ENCODE data around the gene CD300E. TPM values are rescaled to one million over a fixed set of nuclear protein-coding genes. Genes with fewer than 3 reads are reported as not detected.
"Not testable (repeated sequence)": the region's sequence is repeated elsewhere in the genome, so short reads cannot be mapped to it uniquely, and the experiment has no call there.

CD300E gene
- total RNA-seq, 1 experiment from 2014 or later: not detected

- DNase-seq (ENCODE audit: low read depth, low spot score): no peak
- in situ Hi-C loops (cut with HindIII; ENCODE audit: low pct_unique_long_range_greater_than_20kb, low sequenced_read_pairs): no loop called here
Measured at GRCh38 chr17:74579900-74580299, 43.6 kb downstream of the CD300E start.

DNA sequence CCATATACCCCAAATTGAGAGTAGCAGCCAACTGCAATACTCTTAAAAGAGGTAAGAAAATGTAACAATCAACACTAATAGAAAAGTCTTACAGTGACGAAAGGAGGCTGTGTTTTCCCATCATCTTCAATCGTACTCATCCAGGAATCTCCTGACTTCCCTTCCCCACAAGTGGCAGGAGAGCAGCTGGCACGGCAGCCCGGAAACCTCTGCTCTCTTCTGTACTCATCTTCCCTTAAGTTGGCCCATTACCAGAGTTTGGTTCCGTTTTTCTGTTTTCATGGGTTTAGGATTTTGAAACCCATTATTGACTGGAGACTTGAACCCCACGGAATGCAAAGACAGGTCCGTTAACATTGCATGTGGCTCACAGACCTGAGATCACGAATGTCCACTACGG lies 44.6 kb downstream of the CD300E start:
- DNase-seq (ENCODE audit: low read depth, low spot score): no peak
- in situ Hi-C loops (cut with HindIII; ENCODE audit: low pct_unique_long_range_greater_than_20kb, low sequenced_read_pairs): no loop called here

DNA sequence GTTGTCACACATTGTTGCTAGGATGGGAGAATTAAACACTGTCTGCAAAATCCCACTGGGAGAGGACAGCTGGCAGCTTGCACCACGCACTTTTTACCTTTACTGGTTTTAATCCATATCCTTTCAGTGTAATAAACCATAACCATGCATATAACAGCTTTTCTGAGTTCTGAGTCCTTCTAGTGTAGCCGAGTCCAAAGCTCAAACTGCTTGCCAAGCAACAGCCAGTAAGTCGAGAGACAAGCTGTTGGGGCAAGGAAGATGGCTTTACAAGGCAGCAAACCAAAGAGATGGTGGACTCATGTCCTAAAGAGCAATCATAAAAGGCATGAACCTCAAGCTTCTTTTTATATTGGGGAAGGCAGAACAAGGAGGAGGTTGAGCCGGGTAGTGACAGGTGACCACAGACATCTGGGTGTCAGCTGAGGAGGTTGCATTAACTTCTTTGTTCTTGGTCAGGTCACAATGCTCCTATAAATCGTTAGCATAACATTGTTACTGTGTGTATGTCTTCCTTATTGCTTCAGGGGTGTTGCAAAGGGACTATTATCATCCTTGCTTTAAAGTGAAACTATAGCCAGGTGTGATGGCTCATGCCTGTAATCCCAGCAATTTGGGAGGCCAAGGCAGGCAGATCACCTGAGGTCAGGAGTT lies 48.9 kb downstream of the CD300E start:
- in situ Hi-C loops (cut with HindIII; ENCODE audit: low pct_unique_long_range_greater_than_20kb, low sequenced_read_pairs): no loop called here
- peak; percentile 57 for DNase-seq (ENCODE audit: low read depth, low spot score)

- DNase-seq (ENCODE audit: low read depth, low spot score); in situ Hi-C loops (cut with HindIII; ENCODE audit: low pct_unique_long_range_greater_than_20kb, low sequenced_read_pairs): not testable (repeated sequence)
Measured at GRCh38 chr17:74573635-74574034, 49.9 kb downstream of the CD300E start.

DNA sequence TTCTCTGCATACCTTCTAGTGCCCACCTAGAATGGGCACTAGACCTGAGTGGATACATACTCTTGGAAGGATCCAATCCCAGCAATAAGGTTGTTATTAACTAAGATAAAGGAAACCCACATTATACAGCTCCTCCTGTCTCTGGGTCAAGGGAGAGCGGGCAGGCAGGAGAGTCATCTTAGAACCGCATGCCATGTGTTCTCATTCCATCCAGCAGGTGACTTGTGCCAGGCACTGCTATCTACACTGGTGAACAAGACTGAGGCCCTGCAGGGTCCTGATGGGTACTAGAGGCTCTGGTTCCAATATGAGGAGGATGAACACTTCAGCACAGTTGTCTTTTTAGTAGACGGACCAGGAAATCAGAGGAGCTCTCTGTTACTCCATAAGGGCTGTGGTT lies 50.4 kb downstream of the CD300E start:
- in situ Hi-C loops (cut with HindIII; ENCODE audit: low pct_unique_long_range_greater_than_20kb, low sequenced_read_pairs): no loop called here
- DNase-seq (ENCODE audit: low read depth, low spot score): no peak

DNA sequence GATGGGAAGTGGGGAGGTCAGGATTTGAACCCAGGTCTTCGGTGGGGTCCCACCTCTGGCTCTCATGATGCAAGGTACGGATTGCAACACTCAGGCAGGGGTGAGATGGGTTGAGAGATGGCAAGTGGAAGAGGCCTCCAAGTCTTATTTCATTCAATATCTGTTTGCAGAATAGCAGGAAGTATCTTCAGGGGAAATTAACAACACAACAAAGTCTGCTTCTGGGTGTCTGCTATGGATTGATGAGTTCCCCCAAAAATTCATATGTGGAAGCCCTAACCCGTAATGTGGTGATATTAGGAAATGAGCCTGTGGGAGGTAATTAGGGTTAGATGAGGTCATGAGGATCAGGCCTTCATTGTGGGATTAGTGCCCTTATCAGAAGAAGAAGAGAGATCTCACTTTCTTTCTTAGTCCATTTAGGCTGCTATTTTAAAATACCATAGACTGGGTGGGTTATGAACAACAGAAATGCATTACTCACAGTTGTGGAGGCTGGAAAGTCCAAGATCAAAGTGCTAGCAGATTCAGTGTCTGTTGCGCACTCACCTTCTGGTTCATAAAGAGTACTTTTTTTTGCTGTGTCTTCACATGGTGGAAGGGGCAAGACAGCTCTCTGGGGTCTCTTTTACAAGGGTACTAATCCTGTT lies 51.8 kb downstream of the CD300E start:
- in situ Hi-C loops (cut with HindIII; ENCODE audit: low pct_unique_long_range_greater_than_20kb, low sequenced_read_pairs): no loop called here
- DNase-seq (ENCODE audit: low read depth, low spot score): no peak

DNA sequence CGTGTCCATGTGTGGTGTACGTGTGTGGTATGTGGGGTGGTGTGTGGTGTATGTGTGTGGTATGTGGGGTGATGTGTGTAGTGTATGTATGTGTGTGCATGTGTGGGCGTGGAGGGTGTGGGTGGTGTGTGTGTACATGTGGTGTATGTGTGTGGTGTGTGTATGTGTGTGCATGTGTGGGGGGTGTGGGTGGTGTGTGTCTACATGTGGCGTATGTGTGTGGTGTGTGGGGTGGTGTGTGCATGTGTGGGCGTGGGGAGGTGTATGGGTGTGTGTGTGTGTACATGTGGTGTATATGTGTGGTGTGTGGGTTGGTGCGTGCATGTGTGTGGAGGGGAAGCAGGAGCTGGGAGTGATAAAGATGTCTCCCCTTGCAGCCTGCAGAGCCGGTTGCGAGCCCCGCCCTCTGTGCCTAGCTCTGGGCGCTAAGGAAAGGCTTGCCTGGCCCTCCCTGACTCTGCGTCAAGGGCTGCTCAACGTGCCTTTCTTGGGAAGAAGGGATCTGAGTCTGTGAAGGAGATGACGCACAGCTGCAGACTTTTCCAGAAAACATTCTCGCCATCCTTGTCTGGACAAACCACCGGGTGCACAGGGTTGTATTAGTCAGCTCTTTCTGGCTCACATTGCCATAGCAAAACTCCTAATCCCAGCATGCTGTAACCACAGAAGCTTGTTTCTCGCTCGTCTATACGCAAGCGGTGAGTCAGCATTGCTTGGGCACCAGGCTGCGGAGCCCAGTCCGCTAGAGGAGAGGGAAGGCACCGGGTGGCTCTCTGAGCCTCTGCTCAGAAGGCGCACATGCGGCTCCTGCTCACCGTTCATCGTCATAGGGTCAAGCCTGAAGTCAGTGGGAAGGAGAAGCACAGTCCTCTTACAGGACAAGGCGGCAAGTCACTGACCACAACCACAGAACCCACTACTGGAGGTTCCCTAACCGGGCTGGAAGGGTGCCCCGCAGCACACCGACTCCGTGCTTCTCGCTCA lies 54.2 kb downstream of the CD300E start:
- in situ Hi-C loops (cut with HindIII; ENCODE audit: low pct_unique_long_range_greater_than_20kb, low sequenced_read_pairs): no loop called here
- peak; percentile 80 for DNase-seq (ENCODE audit: low read depth, low spot score)

- in situ Hi-C loops (cut with HindIII; ENCODE audit: low pct_unique_long_range_greater_than_20kb, low sequenced_read_pairs): no loop called here
- DNase-seq (ENCODE audit: low read depth, low spot score): no peak
Measured at GRCh38 chr17:74568106-74568873, 55.2 kb downstream of the CD300E start.

DNA sequence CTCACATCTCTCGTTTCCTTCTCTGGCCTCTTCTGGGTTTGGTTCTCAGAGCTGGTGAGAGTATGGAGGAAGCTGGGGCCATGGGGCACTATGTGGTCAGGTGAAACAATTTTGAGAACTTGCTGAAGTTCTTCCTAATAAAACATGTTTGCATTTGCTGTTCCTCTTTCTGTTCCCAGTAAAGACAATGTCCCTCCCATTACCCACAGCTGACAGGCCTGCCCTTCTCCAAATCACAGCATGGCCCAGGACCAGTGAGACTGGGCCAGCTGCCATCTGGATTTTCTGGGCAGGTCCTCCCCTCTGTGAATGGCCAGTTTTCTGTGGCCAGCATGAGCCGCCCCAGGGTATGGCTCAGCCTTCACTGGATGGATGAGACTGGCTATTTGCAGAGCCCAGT lies 56.1 kb downstream of the CD300E start, which contains the start of gene CD300H:
Gene CD300H (minus strand): TSS at position 113 of the 400 bp plus-strand sequence.
- no peak for DNase-seq (ENCODE audit: low read depth, low spot score)
- in situ Hi-C loops (cut with HindIII; ENCODE audit: low pct_unique_long_range_greater_than_20kb, low sequenced_read_pairs): no loop called here

GRCh38 chr17:74566132-74566753 lies 57.3 kb downstream of the CD300E start:
- in situ Hi-C loops (cut with HindIII; ENCODE audit: low pct_unique_long_range_greater_than_20kb, low sequenced_read_pairs): no loop called here
- DNase-seq (ENCODE audit: low read depth, low spot score): peak; percentile 82

DNA sequence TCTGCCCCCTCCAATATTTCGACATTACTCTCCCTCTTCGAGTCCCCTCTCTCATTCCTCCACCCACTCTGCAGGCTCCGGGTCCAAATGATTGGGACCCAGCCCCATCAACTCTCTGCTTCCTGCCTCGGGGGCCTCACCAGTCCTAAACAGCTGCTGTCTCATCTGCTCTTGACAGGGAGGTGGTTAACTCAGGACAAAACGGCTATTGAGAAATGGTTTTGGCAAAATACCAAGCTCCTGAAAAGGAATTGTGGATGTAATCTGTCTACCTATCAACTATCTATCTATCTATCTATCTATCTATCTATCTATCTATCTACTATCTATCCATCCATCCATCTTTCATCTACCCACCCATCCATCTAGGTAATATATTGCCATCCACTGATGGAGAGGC lies 58.4 kb downstream of the CD300E start:
- in situ Hi-C loops (cut with HindIII; ENCODE audit: low pct_unique_long_range_greater_than_20kb, low sequenced_read_pairs): no loop called here
- peak; percentile 61 for DNase-seq (ENCODE audit: low read depth, low spot score)

GRCh38 chr17:74563358-74563757 lies 60.2 kb downstream of the CD300E start:
- in situ Hi-C loops (cut with HindIII; ENCODE audit: low pct_unique_long_range_greater_than_20kb, low sequenced_read_pairs): no loop called here
- no peak for DNase-seq (ENCODE audit: low read depth, low spot score)

DNA sequence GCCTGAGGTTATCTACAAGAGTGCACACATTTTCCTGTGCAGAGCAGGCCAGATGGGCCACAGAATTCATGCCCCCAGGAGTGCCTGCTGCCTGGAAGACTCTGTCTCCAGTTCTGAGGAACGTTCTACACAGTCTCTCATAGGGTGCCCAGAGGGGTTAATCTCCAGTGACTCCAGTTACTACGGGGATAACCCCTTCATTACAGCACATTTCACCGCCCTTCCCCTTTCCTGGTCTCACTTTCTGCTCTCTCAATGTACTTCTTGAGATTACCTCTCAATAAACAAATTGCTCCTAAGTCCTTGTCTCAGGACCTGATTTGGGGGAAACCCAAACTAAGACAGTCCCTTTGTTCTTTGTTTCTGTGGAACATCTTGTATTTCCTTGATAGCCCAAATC lies 62.0 kb downstream of the CD300E start:
- in situ Hi-C loops (cut with HindIII; ENCODE audit: low pct_unique_long_range_greater_than_20kb, low sequenced_read_pairs): no loop called here
- DNase-seq (ENCODE audit: low read depth, low spot score): no peak

Other genes starting within 250 kb of the CD300E start
- gene GPRC5C, start 191.7 kb downstream of the CD300E start, total RNA-seq (2014; rRNA removed; shearing (Covaris generic)): 0.45 TPM in 1 of 2 replicates, not detected in the other
- gene CD300A, start 157.1 kb downstream of the CD300E start, total RNA-seq (2014; rRNA removed; shearing (Covaris generic)): not detected in 2 replicates
- gene CD300LB, start 92.3 kb downstream of the CD300E start, total RNA-seq (2014; rRNA removed; shearing (Covaris generic)): not detected in 2 replicates
- gene CD300C, start 77.6 kb downstream of the CD300E start, total RNA-seq (2014; rRNA removed; shearing (Covaris generic)): 0.26 TPM in 1 of 2 replicates, not detected in the other
- gene CD300H, start 56.2 kb downstream of the CD300E start, total RNA-seq (2014; rRNA removed; shearing (Covaris generic)): not detected in 2 replicates
- not detected in 2 replicates for gene CD300LD, start 31.5 kb downstream of the CD300E start, total RNA-seq (2014; rRNA removed; shearing (Covaris generic))
- gene CD300LF, start 89.2 kb upstream of the CD300E start, total RNA-seq (2014; rRNA removed; shearing (Covaris generic)): 0.13 TPM in 1 of 2 replicates, not detected in the other
- 0.40 and 0.66 TPM in 2 replicates for gene RAB37, start 113.5 kb upstream of the CD300E start, total RNA-seq (2014; rRNA removed; shearing (Covaris generic))
- gene NHERF1, start 124.9 kb upstream of the CD300E start, total RNA-seq (2014; rRNA removed; shearing (Covaris generic)): 43.2 and 45.6 TPM in 2 replicates
- gene NAT9, start 152.6 kb upstream of the CD300E start, total RNA-seq (2014; rRNA removed; shearing (Covaris generic)): 51.4 and 61.0 TPM in 2 replicates
- gene GRIN2C, start 236.1 kb upstream of the CD300E start, total RNA-seq (2014; rRNA removed; shearing (Covaris generic)): 0.40 TPM in 1 of 2 replicates, not detected in the other
- 42.4 and 48.1 TPM in 2 replicates for gene FDXR, start 249.3 kb upstream of the CD300E start, total RNA-seq (2014; rRNA removed; shearing (Covaris generic))

Data from SK-MEL-5 (cell line).